Muscle layer of duodenum (tissue), 2 donors: ENCODE results near the gene SNTG2.

Source experiments
- H3K27ac ChIP-seq: one replicate; pipeline ENCODE4 v1.7.0; 2013; ENCODE audit warnings: mild to moderate bottlenecking, low read length
- H3K27me3 ChIP-seq: one replicate; pipeline ENCODE4 v1.7.0; 2013; ENCODE audit warnings: low read depth, mild to moderate bottlenecking, control low read depth, low read length
- H3K36me3 ChIP-seq, 2 donors: one replicate each; pipeline ENCODE4 v1.7.0; 2013; ENCODE audit warnings: low read length in 2 of 2, control low read depth in 1 of 2, mild to moderate bottlenecking in 1 of 2; ENCODE audit not compliant: insufficient read depth in 2 of 2, control insufficient read depth in 1 of 2
- H3K4me1 ChIP-seq, 2 donors: one replicate each; pipeline ENCODE4 v1.7.0; 2013; ENCODE audit warnings: low read length in 2 of 2, mild to moderate bottlenecking in 2 of 2, control low read depth in 1 of 2, moderate library complexity in 1 of 2; ENCODE audit not compliant: insufficient read depth in 2 of 2, control insufficient read depth in 1 of 2
- H3K4me3 ChIP-seq, 2 donors: one replicate each; pipeline ENCODE4 v1.7.0; 2013; ENCODE audit warnings: low read length in 2 of 2, low read depth in 1 of 2, mild to moderate bottlenecking in 1 of 2
- H3K9me3 ChIP-seq, 2 donors: one replicate each; pipeline ENCODE4 v1.7.0; 2013; ENCODE audit warnings: low read length in 2 of 2, control low read depth in 1 of 2, mild to moderate bottlenecking in 1 of 2; ENCODE audit not compliant: control insufficient read depth in 1 of 2
- donor health status: healthy.

The SNTG2 gene

GRCh38 chr2:1268034-1268433 lies 317.4 kb downstream of the SNTG2 start:
- Histone ChIP-seq H3K4me3 (no peak overlapping the region), H3K4me1 (no peaks in the 10 kb centered on the region), H3K27me3 (no peaks in the 10 kb centered on the region), H3K27ac (no peak overlapping the region), H3K36me3 (no peaks in the 10 kb centered on the region), H3K9me3 (no peaks in the 10 kb centered on the region)

GRCh38 chr2:1269812-1270211 lies 319.2 kb downstream of the SNTG2 start:
- H3K4me3 ChIP-seq, result no peak overlapping the region
- H3K4me1 ChIP-seq, result no peaks in the 10 kb centered on the region
- H3K27me3 ChIP-seq, result no peaks in the 10 kb centered on the region
- no peak overlapping the region for H3K27ac ChIP-seq
- peaks cover 0 to 5% of the 10 kb centered on the region in 2 donors for H3K9me3 ChIP-seq
- H3K36me3 ChIP-seq, result no peaks in the 10 kb centered on the region

GRCh38 chr2:1272835-1273234 lies 322.2 kb downstream of the SNTG2 start:
- H3K27me3 ChIP-seq, result no peaks in the 10 kb centered on the region
- H3K27ac ChIP-seq, result no peak overlapping the region
- H3K9me3 ChIP-seq, result peaks cover 0 to 15% of the 10 kb centered on the region in 2 donors
- no peaks in the 10 kb centered on the region for H3K36me3 ChIP-seq
- H3K4me3 ChIP-seq, result no peak overlapping the region
- H3K4me1 ChIP-seq, result no peaks in the 10 kb centered on the region

GRCh38 chr2:1277634-1278033 lies 327.0 kb downstream of the SNTG2 start:
- Histone ChIP-seq H3K36me3 (no peaks in the 10 kb centered on the region), H3K27ac (no peak overlapping the region), H3K4me1 (peaks cover 0 to 8% of the 10 kb centered on the region in 2 donors), H3K27me3 (no peaks in the 10 kb centered on the region), H3K9me3 (peaks cover 0 to 15% of the 10 kb centered on the region in 2 donors), H3K4me3 (no peak overlapping the region)

DNA sequence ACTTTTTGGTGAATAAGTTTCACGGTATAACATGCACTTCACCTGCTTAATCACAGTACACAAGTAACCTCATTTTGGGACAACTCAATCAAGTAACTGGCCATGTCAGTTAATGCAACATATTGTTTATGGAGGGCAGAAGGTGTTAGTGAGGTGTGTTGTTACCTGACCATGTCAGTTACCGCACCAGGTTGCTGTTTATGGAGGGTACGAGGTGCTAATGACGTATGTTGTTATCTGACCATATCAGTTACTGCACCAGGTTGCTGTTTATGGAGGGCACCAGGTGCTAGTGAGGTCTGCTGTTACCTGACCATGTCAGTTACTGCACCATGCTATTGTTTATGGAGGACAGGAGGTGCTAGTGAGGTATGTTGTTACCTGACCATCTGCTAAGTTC lies 327.5 kb downstream of the SNTG2 start:
- Histone ChIP-seq H3K36me3 (no peaks in the 10 kb centered on the region), H3K27ac (no peak overlapping the region), H3K4me3 (no peak overlapping the region)

DNA sequence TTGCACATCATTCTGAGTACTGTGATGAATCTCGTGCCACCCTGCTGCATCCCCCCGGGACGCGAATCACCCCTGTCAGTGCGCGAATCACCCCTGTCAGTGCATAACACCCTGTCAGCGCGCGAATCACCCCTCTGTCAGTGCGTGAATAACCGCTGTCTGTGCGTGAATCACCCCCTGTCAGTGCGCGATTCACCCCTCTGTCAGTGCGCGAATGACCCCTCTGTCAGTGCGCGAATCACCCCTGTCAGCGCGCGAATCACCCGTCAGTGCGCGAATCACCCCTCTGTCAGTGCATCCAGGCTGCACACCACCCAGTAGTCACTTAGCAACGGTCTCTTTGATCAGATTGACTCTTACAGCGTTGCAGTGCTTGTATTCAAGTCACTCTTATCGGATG lies 328.2 kb downstream of the SNTG2 start:
- Histone ChIP-seq H3K4me1 (peaks cover 0 to 8% of the 10 kb centered on the region in 2 donors), H3K27me3 (no peaks in the 10 kb centered on the region), H3K9me3 (peaks cover 0 to 15% of the 10 kb centered on the region in 2 donors), H3K4me3 (no peak overlapping the region), H3K36me3 (no peaks in the 10 kb centered on the region), H3K27ac (no peak overlapping the region)

More for the DNA sequence above, 327.5 kb downstream of the SNTG2 start:
- Histone ChIP-seq H3K9me3 (peaks cover 0 to 15% of the 10 kb centered on the region in 2 donors), H3K27me3 (no peaks in the 10 kb centered on the region), H3K4me1 (peaks cover 0 to 8% of the 10 kb centered on the region in 2 donors)

DNA sequence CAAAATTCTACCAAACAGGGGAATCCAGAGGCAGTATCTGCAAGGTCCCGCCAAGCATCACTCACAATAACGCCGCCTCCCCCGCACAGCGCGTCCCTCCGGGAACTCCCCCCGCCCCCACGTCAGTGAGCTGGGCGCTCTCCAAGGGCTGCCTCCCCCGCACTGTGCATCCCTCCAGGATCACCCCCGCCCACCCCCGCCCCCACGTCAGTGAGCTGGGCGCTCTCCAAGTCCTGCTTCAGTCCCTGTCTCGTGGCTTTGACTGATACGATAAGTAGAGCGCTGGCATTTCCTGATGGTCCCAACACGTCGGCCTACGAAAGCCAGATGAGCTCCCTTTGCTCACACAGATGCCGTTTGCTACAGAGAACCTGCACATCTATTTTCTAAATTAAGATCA lies 331.9 kb downstream of the SNTG2 start:
- no peaks in the 10 kb centered on the region for H3K27me3 ChIP-seq
- no peak overlapping the region for H3K27ac ChIP-seq
- H3K36me3 ChIP-seq, result no peaks in the 10 kb centered on the region
- H3K4me3 ChIP-seq, result no peak overlapping the region
- no peaks in the 10 kb centered on the region for H3K9me3 ChIP-seq
- H3K4me1 ChIP-seq, result peaks cover 0 to 8% of the 10 kb centered on the region in 2 donors

- Histone ChIP-seq H3K27ac (no peak overlapping the region), H3K27me3 (no peaks in the 10 kb centered on the region), H3K36me3 (no peaks in the 10 kb centered on the region), H3K4me3 (no peak overlapping the region), H3K4me1 (peaks cover 0 to 8% of the 10 kb centered on the region in 2 donors), H3K9me3 (no peaks in the 10 kb centered on the region)
These were observed 332.6 kb downstream of the SNTG2 start for GRCh38 chr2:1283020-1283801.

- H3K27me3 ChIP-seq, result no peaks in the 10 kb centered on the region
- H3K9me3 ChIP-seq, result no peaks in the 10 kb centered on the region
- H3K36me3 ChIP-seq, result no peaks in the 10 kb centered on the region
- no peak overlapping the region for H3K27ac ChIP-seq
- no peak overlapping the region for H3K4me3 ChIP-seq
- H3K4me1 ChIP-seq, result peaks cover 0 to 8% of the 10 kb centered on the region in 2 donors
These were observed 333.2 kb downstream of the SNTG2 start for GRCh38 chr2:1283871-1284270.

DNA sequence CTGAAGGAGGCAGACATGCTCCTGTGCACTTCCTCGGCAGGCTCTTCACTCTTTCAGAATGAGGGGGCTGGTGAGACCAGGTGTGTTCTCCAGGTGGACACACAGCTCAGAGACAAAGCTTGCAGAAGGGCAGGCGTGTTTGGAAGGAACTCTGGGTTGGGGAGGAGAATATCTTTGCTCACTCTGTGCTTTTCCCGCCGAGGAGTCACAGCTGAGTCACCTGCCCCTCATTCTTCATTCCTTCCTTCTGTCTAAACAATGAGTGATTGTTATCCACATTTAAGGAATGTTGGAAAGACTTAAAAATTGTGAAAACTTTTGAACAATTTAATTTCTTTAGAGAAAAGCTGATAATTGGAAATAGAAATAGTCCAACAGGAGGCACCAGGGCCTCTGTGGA lies 336.3 kb downstream of the SNTG2 start:
- Histone ChIP-seq H3K36me3 (no peaks in the 10 kb centered on the region), H3K27me3 (no peaks in the 10 kb centered on the region), H3K4me1 (peaks cover 0 to 6% of the 10 kb centered on the region in 2 donors), H3K4me3 (no peak overlapping the region), H3K27ac (no peak overlapping the region), H3K9me3 (no peaks in the 10 kb centered on the region)

DNA sequence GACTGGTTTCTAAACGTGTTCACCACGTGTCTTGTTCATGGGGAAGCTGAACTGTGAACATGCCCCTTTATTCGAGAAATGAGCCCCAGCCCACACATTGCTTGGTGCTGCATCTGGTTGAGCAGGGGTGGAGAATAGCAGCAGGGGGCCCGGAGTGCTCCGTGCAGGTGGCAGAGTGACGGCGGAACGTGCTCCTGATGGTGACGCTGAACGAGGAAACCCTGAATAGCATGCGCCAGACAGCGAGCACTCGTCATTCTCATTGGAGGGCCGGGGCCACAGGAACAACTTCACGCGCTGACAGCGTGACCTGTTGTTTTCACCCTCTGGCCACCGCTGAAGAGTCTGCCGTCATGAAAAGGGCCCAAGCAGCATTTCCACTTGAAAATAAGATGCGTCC lies 336.8 kb downstream of the SNTG2 start:
- no peak overlapping the region for H3K27ac ChIP-seq
- H3K9me3 ChIP-seq, result no peaks in the 10 kb centered on the region
- no peak overlapping the region for H3K4me3 ChIP-seq
- no peaks in the 10 kb centered on the region for H3K27me3 ChIP-seq
- no peaks in the 10 kb centered on the region for H3K36me3 ChIP-seq
- H3K4me1 ChIP-seq, result peaks cover 0 to under 1% of the 10 kb centered on the region in 2 donors

DNA sequence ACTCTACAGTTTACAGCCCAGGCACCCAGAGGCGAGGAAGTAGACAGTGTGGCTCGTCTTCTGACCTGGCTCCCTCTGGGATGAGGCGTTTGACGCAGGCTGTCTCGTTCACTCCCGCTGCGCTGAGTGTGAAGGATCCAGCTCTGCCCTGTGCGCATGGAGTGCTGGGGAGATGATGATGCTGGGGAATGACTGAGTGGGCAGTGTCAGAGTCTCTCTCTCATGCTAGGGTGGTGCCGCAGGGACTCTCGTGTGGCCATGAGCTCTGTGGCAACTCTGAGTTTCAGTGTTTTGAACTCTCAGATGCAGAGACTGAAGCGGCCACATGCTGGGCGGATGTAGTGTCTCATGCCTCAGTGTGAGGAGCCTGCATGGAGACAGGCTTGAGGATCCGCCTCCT lies 344.3 kb downstream of the SNTG2 start:
- Histone ChIP-seq H3K36me3 (no peaks in the 10 kb centered on the region), H3K27me3 (no peaks in the 10 kb centered on the region), H3K4me1 (no peaks in the 10 kb centered on the region), H3K27ac (no peak overlapping the region), H3K9me3 (no peaks in the 10 kb centered on the region), H3K4me3 (no peak overlapping the region)
